ENCODE measurements around the gene MIS18A. TPM values are rescaled to one million over a fixed set of nuclear protein-coding genes. Genes with fewer than 3 reads are reported as not detected.
"Not testable (repeated sequence)": the region's sequence is repeated elsewhere in the genome, so short reads cannot be mapped to it uniquely, and the experiment has no call there.

MIS18A gene
- total RNA-seq, 1 donor from 2014 or later = 5.0 TPM

DNA sequence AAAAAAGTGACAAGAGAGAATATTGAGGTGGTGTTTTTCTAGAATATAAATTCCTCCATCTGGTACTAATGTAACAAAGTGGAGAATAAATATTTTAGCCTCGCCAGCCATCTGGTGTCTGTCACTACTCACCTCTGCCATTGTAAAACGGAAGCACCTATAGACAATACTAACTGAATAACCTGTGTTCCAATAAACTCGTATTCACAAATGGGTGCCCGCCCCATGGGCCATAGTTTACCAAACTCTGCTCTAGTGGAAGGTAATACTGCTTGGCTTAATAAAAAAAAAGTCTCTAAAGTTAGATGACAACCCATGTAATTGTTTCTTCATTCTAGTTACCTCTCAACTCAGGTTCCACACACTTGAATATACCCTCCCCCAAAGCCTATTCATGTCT, 8.1 kb downstream of the MIS18A start:
- Mint-ChIP-seq H3K27me3 (ENCODE audit: low read depth) (no peaks in the 10 kb centered on the region), H3K27ac (ENCODE audit: unreplicated experiment) (no peak overlapping the region), H3K4me1 (ENCODE audit: low read depth) (no peaks in the 10 kb centered on the region), H3K36me3 (ENCODE audit: low read depth) (peaks cover 6% of the 10 kb centered on the region), H3K9me3 (ENCODE audit: low read depth) (no peaks in the 10 kb centered on the region), H3K4me3 (ENCODE audit: unreplicated experiment) (no peak overlapping the region)
- TF ChIP-seq, protein P1, sequence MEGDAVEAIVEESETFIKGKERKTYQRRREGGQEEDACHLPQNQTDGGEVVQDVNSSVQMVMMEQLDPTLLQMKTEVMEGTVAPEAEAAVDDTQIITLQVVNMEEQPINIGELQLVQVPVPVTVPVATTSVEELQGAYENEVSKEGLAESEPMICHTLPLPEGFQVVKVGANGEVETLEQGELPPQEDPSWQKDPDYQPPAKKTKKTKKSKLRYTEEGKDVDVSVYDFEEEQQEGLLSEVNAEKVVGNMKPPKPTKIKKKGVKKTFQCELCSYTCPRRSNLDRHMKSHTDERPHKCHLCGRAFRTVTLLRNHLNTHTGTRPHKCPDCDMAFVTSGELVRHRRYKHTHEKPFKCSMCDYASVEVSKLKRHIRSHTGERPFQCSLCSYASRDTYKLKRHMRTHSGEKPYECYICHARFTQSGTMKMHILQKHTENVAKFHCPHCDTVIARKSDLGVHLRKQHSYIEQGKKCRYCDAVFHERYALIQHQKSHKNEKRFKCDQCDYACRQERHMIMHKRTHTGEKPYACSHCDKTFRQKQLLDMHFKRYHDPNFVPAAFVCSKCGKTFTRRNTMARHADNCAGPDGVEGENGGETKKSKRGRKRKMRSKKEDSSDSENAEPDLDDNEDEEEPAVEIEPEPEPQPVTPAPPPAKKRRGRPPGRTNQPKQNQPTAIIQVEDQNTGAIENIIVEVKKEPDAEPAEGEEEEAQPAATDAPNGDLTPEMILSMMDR (IDR thresholded peaks at IDR 0.05) = no peak
- no peak for DNase-seq (ENCODE audit: low spot score)

DNA sequence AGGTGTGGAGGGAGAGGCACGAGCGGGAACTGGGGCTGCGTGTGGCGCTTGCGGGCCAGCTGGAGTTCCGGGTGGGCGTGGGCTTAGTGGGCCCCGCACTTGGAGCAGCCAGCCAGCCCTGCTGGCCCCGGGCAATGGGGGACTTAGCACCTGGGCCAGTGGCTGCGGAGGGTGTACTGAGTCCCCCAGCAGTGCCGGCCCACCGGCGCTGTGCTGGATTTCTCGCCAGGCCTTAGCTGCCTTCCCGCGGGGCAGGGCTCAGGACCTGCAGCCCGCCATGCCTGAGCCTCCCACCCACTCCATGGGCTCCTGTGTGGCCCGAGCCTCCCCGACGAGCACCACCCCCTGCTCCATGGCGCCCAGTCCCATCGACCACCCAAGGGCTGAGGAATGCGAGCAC, 13.5 kb downstream of the MIS18A start:
- H3K4me3 Mint-ChIP-seq (ENCODE audit: unreplicated experiment); H3K36me3 Mint-ChIP-seq (ENCODE audit: low read depth); H3K27me3 Mint-ChIP-seq (ENCODE audit: low read depth); H3K9me3 Mint-ChIP-seq (ENCODE audit: low read depth); H3K27ac Mint-ChIP-seq (ENCODE audit: unreplicated experiment); DNase-seq (ENCODE audit: low spot score); H3K4me1 Mint-ChIP-seq (ENCODE audit: low read depth): not testable (repeated sequence)

DNA sequence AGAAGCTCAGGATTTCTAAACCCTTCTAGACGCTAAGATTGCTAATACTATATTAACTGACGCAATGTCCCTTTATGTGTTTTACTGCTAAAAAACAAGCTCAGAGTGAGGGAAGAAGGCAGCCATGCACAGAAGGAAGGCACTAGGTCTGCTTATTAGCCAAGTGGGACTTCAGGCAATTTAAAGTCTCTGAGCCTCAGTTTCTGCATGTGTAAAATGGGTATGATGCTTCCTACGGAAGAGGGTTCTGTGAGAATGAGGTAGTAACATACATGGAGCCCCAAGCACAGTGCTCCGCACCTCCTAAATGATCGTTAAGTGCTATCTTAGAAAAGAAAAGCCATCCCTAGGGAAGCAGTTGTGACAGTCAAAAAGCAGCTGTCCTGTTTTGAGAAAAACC, 16.9 kb downstream of the MIS18A start:
- TF ChIP-seq, protein P1 (IDR thresholded peaks at IDR 0.05) = no peak
- no peak overlapping the region for H3K4me3 Mint-ChIP-seq (ENCODE audit: unreplicated experiment)
- H3K4me1 Mint-ChIP-seq (ENCODE audit: low read depth) = peaks cover 15% of the 10 kb centered on the region
- H3K27ac Mint-ChIP-seq (ENCODE audit: unreplicated experiment) = no peak overlapping the region
- H3K36me3 Mint-ChIP-seq (ENCODE audit: low read depth) = peaks cover 2% of the 10 kb centered on the region
- no peaks in the 10 kb centered on the region for H3K27me3 Mint-ChIP-seq (ENCODE audit: low read depth)
- H3K9me3 Mint-ChIP-seq (ENCODE audit: low read depth) = no peaks in the 10 kb centered on the region
- no peak for DNase-seq (ENCODE audit: low spot score)

DNA sequence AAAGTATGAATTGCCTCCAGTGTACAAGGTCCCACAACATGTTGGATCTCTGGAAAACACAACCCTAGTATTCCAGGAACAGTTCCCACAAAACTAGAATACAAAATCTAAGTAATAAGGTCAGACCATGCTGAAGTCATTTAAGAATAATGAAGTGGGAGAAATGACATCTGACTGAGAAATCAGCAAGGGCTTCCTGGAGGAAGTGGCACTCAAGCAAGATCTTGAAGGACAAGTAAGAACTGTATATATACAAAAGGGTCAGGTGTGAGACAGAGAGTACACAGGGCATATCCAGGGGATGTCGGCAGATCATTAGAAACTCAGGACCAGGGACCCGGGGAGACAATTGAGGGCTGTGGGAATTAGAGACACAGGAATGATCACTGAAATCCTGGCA, 18.7 kb downstream of the MIS18A start:
- H3K9me3 Mint-ChIP-seq (ENCODE audit: low read depth) = no peaks in the 10 kb centered on the region

DNA sequence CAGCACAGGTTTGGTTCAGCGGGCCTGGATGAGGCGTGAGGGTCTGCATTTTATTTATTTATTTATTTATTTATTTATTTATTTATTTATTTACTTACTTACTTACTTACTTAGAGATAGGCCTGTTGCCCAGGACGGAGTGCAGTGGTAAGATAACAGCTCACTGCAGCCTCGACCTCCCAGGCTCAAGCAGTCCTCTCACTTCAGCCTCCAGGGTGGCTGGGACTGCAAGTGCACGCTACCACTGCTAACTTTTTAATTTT, 20.1 kb downstream of the MIS18A start:
- not testable (repeated sequence) for H3K27ac Mint-ChIP-seq (ENCODE audit: unreplicated experiment); H3K36me3 Mint-ChIP-seq (ENCODE audit: low read depth); DNase-seq (ENCODE audit: low spot score); H3K27me3 Mint-ChIP-seq (ENCODE audit: low read depth); H3K9me3 Mint-ChIP-seq (ENCODE audit: low read depth); H3K4me3 Mint-ChIP-seq (ENCODE audit: unreplicated experiment)
- H3K4me1 Mint-ChIP-seq (ENCODE audit: low read depth) = peaks cover 30% of the 10 kb centered on the region

More for the DNA sequence above, 18.7 kb downstream of the MIS18A start:
- Mint-ChIP-seq H3K27me3 (ENCODE audit: low read depth) (no peaks in the 10 kb centered on the region), H3K4me1 (ENCODE audit: low read depth) (peaks cover 30% of the 10 kb centered on the region), H3K27ac (ENCODE audit: unreplicated experiment) (no peak overlapping the region), H3K36me3 (ENCODE audit: low read depth) (no peaks in the 10 kb centered on the region), H3K4me3 (ENCODE audit: unreplicated experiment) (no peak overlapping the region)
- no peak for DNase-seq (ENCODE audit: low spot score)
- TF ChIP-seq, protein P1 (IDR thresholded peaks at IDR 0.05) = no peak

DNA sequence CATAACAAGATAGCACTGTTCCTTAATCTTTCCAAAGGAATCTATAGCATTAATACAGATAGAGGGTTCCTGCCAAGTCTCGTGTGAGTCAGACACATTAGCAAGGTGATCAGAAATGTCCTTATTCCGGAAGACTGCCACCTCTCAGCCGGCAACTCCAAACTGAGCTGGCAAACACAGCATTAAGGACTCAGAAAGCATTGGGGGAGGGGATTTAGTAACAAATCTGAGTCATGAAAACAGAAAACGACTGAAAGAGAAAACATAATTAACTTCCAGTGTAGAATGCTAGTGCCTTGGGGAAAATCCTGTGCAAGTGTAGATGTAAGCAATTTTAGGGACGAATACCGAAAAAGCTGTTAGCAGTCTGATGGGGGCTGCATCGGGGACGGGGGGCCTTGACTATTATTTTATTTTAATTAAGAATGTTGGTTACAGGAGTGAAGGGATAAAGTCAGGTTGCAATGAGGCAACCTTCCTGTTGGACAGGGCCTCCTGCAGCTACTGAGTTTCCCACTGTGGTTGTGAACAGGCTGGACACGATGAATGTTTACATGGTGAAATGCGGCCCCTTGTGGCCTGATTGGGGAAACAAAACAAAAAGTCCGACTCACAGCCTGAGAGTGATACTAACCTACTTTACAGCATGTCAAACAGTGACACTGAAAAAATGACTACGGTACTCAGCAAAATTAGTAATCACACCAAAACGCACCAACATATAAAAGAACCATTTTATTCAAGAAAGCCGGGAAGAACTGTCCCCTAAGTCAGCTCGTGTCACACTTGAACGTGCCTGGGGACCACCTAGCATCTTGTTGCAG, 20.7 kb downstream of the MIS18A start:
- DNase-seq (ENCODE audit: low spot score) = no peak
- no peaks in the 10 kb centered on the region for H3K9me3 Mint-ChIP-seq (ENCODE audit: low read depth)
- H3K27ac Mint-ChIP-seq (ENCODE audit: unreplicated experiment) = peak overlapping the region; percentile 72
- no peaks in the 10 kb centered on the region for H3K27me3 Mint-ChIP-seq (ENCODE audit: low read depth)
- TF ChIP-seq, protein P1 (IDR thresholded peaks at IDR 0.05) = peak; percentile 93
- H3K4me3 Mint-ChIP-seq (ENCODE audit: unreplicated experiment) = no peak overlapping the region
- H3K4me1 Mint-ChIP-seq (ENCODE audit: low read depth) = peaks cover 36% of the 10 kb centered on the region
- no peaks in the 10 kb centered on the region for H3K36me3 Mint-ChIP-seq (ENCODE audit: low read depth)
